Upper lobe of left lung (tissue), 6 donors: ENCODE data around the gene GRK5. TPM values are rescaled to one million over a fixed set of nuclear protein-coding genes. Genes with fewer than 3 reads are reported as not detected.

Experiments
- ATAC-seq, 2 donors: fragments of 200-7000 bp; cut with Tn5 transposase; one replicate each; pipeline ENCODE4 v1.9.1; 2022; ENCODE audit warnings: mild to moderate bottlenecking in 2 of 2, moderate library complexity in 2 of 2; ENCODE audit not compliant: low FRiP score in 2 of 2
- DNase-seq, 2 donors: peaks; one replicate each; pipeline ENCODE4 v3.0.0-alpha.2; 2019 to 2020
- H3K27ac ChIP-seq, 4 donors: fragments of 200-600 bp; sonication (generic); one replicate each; pipeline ENCODE4 v1.5.1; 2016 to 2019
- H3K27me3 ChIP-seq, 4 donors: fragments of 200-600 bp; sonication (generic); one replicate each; pipeline ENCODE4 v1.5.1; 2017 to 2019
- H3K36me3 ChIP-seq, 4 donors: fragments of 200-600 bp; sonication (generic); one replicate each; pipeline ENCODE4 v1.5.1; 2016 to 2019
- H3K4me1 ChIP-seq, 4 donors: fragments of 200-600 bp; sonication (generic); one replicate each; pipeline ENCODE4 v1.5.1; 2018 to 2019
- H3K4me3 ChIP-seq, 4 donors: fragments of 200-600 bp; sonication (generic); one replicate each; pipeline ENCODE4 v1.5.1; 2017 to 2019; ENCODE audit warnings: mild to moderate bottlenecking in 2 of 4, moderate library complexity in 1 of 4
- H3K9me3 ChIP-seq, 4 donors: fragments of 200-600 bp; sonication (generic); one replicate each; pipeline ENCODE4 v1.5.1; 2018 to 2019
- EP300 ChIP-seq, 4 donors: sonication (generic); formaldehyde crosslinking; IDR thresholded peaks; one replicate each; pipeline ENCODE4 v1.5.1; 2017; ENCODE audit warnings: antibody characterized with exemption in 4 of 4, control low read depth in 2 of 4
- POLR2A ChIP-seq, 4 donors: fragments of 450-650 bp; IDR thresholded peaks; one replicate each; pipeline ENCODE4 v1.5.1; 2016 to 2017; ENCODE audit warnings: antibody characterized with exemption in 4 of 4, mild to moderate bottlenecking in 2 of 4
- POLR2AphosphoS5 ChIP-seq, 2 donors: sonication (generic); formaldehyde crosslinking; IDR thresholded peaks; one replicate each; pipeline ENCODE4 v1.5.1; 2017; ENCODE audit warnings: antibody characterized with exemption in 2 of 2
- WGBS, 2 donors: methylation state at CpG; one replicate each; pipeline ENCODE4 v1.1.5; 2017 to 2018; 5-methylcytosine and 5-hydroxymethylcytosine counted together
- total RNA-seq, 6 donors: library from RNA; depleted of rRNA in 4 of 6; stranded (reverse); fragments of >200 nt in 4 of 6; gene quantifications; one replicate each; pipeline versions ENCODE4 v1.1.0 to v1.2.1, GENCODE V29; 2016 to 2021
- TF ChIP-seq, protein P1 (sequence below), 6 experiments: fragments of 450-650 bp in 4 of 6; fragments of 200-600 bp in 2 of 6; sonication (generic) in 2 of 6; IDR thresholded peaks; one replicate each; pipeline ENCODE4 v1.5.1; 2016 to 2019; ENCODE audit warnings: antibody characterized with exemption in 6 of 6
- donor health status: DM: no; HTN: no; CAD: no; lungs with moderate emphysema.
- donor health status: DM: no; HTN: yes; CAD: no; lungs with severe emphysema.

GRK5 gene
- total RNA-seq = 10 to 100 TPM; 38.6 to 80.9 (median 61.1) TPM

DNA sequence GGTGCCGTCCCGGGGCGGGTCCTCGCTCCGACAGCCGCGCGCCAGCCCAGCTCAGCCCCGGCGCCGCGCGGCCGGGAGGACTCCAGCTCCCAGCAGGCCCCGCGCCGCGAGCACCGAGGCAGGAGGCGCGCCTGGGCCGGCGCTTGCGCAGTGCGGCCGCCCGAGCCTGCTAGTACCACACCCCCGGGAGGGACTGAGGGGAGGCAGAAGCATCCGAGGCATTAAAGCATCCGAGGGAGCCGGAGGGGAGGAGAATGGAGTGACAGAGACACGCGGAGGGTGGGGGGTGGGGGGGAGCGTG is at the start of gene GRK5:
Gene GRK5, plus strand, starts transcription at position 206 of the 301 bp plus-strand sequence. CDS start 347 bp downstream, outside the sequence.
- 0% methylated on average over 4 to 7 of the region's 34 CpGs for WGBS, 2 donors
- TF ChIP-seq POLR2A (IDR thresholded peaks at IDR 0.05) = peak in 3 of 4 donors; percentile 11 to 78 (median 41)
- peak; percentile 6 to 90 for TF ChIP-seq POLR2AphosphoS5 (IDR thresholded peaks at IDR 0.05)
- TF ChIP-seq EP300 (IDR thresholded peaks at IDR 0.05) = no peak
- TF ChIP-seq, protein P1, sequence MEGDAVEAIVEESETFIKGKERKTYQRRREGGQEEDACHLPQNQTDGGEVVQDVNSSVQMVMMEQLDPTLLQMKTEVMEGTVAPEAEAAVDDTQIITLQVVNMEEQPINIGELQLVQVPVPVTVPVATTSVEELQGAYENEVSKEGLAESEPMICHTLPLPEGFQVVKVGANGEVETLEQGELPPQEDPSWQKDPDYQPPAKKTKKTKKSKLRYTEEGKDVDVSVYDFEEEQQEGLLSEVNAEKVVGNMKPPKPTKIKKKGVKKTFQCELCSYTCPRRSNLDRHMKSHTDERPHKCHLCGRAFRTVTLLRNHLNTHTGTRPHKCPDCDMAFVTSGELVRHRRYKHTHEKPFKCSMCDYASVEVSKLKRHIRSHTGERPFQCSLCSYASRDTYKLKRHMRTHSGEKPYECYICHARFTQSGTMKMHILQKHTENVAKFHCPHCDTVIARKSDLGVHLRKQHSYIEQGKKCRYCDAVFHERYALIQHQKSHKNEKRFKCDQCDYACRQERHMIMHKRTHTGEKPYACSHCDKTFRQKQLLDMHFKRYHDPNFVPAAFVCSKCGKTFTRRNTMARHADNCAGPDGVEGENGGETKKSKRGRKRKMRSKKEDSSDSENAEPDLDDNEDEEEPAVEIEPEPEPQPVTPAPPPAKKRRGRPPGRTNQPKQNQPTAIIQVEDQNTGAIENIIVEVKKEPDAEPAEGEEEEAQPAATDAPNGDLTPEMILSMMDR (IDR thresholded peaks at IDR 0.05) = no peak
- Histone ChIP-seq H3K36me3 (no peaks in the 10 kb centered on the region), H3K9me3 (no peaks in the 10 kb centered on the region), H3K4me3 (peak within 1 kb of the TSS; percentile 83 to 99 (median 94)), H3K27me3 (no peaks in the 10 kb centered on the region), H3K4me1 (peaks cover 26 to 47% (median 36%) of the 10 kb centered on the region in 4 donors), H3K27ac (peak within 1 kb of the TSS; percentile 95 to 99 (median 96))
- ATAC-seq (peak; percentile 95 to 97), DNase-seq (peak; percentile 98 to 99)

DNA sequence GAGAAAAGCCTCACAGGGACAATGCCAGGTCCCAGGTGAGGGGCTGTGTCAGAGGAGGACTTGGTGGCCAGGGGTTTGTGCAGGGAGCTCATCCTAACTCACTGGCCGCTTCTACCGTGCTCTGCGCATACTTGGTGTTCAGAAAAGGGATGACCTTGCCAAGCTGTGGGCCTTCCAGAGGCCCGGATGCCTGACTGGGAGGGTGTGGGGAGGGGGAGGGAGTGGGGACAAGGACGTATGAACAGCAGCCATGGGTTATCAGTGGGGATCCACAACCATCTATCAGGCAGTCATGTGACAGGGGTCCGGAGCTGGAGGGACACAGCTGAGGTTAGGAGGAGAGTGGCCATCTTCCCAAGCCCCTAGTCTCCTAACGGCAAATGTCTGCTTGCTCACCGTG is 48.0 kb upstream of the GRK5 start:
- H3K36me3 ChIP-seq = peaks cover 14 to 44% (median 38%) of the 10 kb centered on the region in 4 donors
- H3K27me3 ChIP-seq = no peaks in the 10 kb centered on the region
- H3K9me3 ChIP-seq = no peaks in the 10 kb centered on the region
- no peak overlapping the region for H3K27ac ChIP-seq
- whole genome bisulfite sequencing, 2 donors = 61 to 95% methylated on average over 7 to 8 of the region's 8 CpGs
- DNase-seq (no peak), ATAC-seq (peak in 1 of 2 donors; percentile 32)
- peaks cover 0 to 2% (median under 1%) of the 10 kb centered on the region in 4 donors for H3K4me1 ChIP-seq
- no peak for TF ChIP-seq EP300 (IDR thresholded peaks at IDR 0.05)
- no peak for TF ChIP-seq POLR2A (IDR thresholded peaks at IDR 0.05)
- TF ChIP-seq, protein P1 (IDR thresholded peaks at IDR 0.05) = no peak
- no peak for TF ChIP-seq POLR2AphosphoS5 (IDR thresholded peaks at IDR 0.05)
- H3K4me3 ChIP-seq = no peak overlapping the region

DNA sequence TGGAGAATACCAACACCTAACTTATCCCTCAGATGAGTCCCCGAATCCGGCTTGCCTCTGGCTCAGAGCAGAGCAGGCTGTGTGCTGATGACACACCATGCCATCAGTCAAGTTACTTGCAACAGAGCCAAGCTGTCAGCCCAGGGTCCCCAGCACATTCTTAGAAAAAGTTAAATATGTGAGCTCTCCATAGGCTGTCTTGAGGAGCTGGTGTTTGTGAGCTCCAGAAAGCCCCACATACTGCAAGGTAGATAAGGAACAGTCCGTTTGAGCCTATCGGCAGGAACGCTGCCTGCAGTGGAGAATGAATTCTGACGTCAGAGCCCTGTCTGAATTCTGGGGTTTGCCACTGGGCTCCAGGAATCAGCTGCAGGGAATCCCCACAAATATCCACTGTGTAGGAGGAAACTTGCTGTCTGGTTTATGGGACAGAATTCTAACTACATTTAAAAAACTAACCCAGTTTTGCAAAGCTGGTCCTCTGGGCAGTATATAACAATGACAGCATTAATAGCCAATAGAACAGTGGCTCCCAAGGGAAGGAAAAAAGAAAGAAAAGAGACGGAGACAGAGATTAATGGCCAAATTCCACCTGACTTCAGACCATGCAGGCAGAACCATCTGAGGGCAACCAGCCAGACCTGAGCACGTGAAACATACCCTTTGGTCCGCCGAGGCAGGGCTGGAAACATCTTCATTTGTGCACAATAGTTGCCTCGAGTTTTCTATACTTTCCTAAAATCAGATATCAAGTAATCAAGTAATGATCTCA is 45.5 kb upstream of the GRK5 start:
- Histone ChIP-seq H3K27ac (no peak overlapping the region), H3K4me3 (no peak overlapping the region), H3K36me3 (peaks cover 0 to 19% (median 15%) of the 10 kb centered on the region in 4 donors), H3K4me1 (peaks cover 11 to 18% (median 14%) of the 10 kb centered on the region in 4 donors), H3K9me3 (no peaks in the 10 kb centered on the region), H3K27me3 (no peaks in the 10 kb centered on the region)
- DNase-seq (no peak), ATAC-seq (no peak)
- WGBS, 2 donors = 84 to 85% methylated on average over 9 to 11 of the region's 11 CpGs
- TF ChIP-seq POLR2AphosphoS5 (IDR thresholded peaks at IDR 0.05) = no peak
- no peak for TF ChIP-seq EP300 (IDR thresholded peaks at IDR 0.05)
- TF ChIP-seq POLR2A (IDR thresholded peaks at IDR 0.05) = no peak
- TF ChIP-seq, protein P1 (IDR thresholded peaks at IDR 0.05) = no peak

DNA sequence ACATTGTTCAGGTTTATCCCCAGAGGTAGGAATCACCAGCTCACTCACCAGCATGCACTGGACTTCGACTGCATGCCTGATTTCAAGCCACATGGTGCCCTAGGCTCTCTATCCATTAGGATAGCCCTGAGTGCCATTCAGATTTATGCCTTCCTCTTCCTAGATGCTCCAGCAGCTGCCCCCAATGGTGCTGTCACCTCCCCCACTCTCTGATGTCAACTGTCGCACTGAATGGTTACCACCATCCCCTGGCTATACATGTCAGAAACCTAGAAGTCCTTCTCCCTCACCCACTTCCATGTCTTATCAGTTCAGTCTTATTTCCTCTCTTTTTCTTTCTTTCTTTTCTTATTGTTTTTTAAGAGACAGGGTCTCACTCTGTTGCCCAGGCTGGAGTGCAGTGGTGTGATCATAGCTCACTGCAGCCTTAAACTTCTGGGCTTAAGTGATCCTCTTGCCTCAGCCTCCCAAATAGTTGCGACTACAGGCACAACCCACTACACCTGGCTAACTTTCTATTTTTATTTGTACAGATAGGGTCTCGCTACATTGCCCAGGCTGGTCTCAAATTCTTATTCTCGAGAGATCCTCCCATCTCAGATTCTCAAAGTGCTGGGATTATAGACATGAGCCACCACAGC is 44.8 kb upstream of the GRK5 start:
- peaks cover 0 to 18% (median 14%) of the 10 kb centered on the region in 4 donors for H3K36me3 ChIP-seq
- DNase-seq = no peak
- H3K27ac ChIP-seq = no peak overlapping the region
- peaks cover 11 to 18% (median 14%) of the 10 kb centered on the region in 4 donors for H3K4me1 ChIP-seq
- H3K27me3 ChIP-seq = no peaks in the 10 kb centered on the region
- no peak for ATAC-seq
- H3K9me3 ChIP-seq = no peaks in the 10 kb centered on the region
- TF ChIP-seq POLR2AphosphoS5 (IDR thresholded peaks at IDR 0.05) (no peak), POLR2A (IDR thresholded peaks at IDR 0.05) (no peak), EP300 (IDR thresholded peaks at IDR 0.05) (no peak)
- TF ChIP-seq, protein P1 (IDR thresholded peaks at IDR 0.05) = no peak
- WGBS, 2 donors = 91 to 94% methylated on average over 5 of the region's 5 CpGs
- H3K4me3 ChIP-seq = no peak overlapping the region
